Kidney (tissue), 14 donors: ENCODE data around the gene ARHGAP26. TPM values are rescaled to one million over a fixed set of nuclear protein-coding genes. Genes with fewer than 3 reads are reported as not detected.

Experiments used
- DNase-seq, 5 donors: peaks; one replicate each; pipeline ENCODE4 v3.0.0-alpha.2; 2013 to 2020
- FAIRE-seq: peaks from 2 replicates; lab custom pipeline; 2012; peaks lifted over from hg19 to GRCh38; lab: Jason Lieb, UNC
- H3K27ac ChIP-seq, 2 donors: one replicate each; pipeline ENCODE4 v1.7.0; 2013; ENCODE audit warnings: low read depth in 2 of 2, low read length in 2 of 2, inconsistent platforms in 1 of 2
- H3K27me3 ChIP-seq: one replicate; pipeline ENCODE4 v1.7.1; 2013; ENCODE audit warnings: low read length, inconsistent platforms; ENCODE audit not compliant: control insufficient read depth, insufficient read depth
- H3K36me3 ChIP-seq, 3 donors: one replicate each; pipeline versions ENCODE4 v1.7.0 to v1.7.1; 2013; ENCODE audit warnings: low read length in 3 of 3, control low read depth in 1 of 3, inconsistent platforms in 1 of 3; ENCODE audit not compliant: insufficient read depth in 3 of 3, control insufficient read depth in 2 of 3
- H3K4me1 ChIP-seq, 3 donors: one replicate each; pipeline versions ENCODE4 v1.7.0 to v1.7.1; 2013; ENCODE audit warnings: low read length in 3 of 3, inconsistent platforms in 1 of 3, low read depth in 1 of 3; ENCODE audit not compliant: control insufficient read depth in 2 of 3, insufficient read depth in 2 of 3
- H3K4me3 ChIP-seq, 3 donors: one replicate each; pipeline versions ENCODE4 v1.7.0 to v1.8.1; 2013; ENCODE audit warnings: low read length in 3 of 3, control low read depth in 1 of 3, inconsistent platforms in 1 of 3
- H3K9ac ChIP-seq, 3 donors: one replicate each; pipeline versions ENCODE4 v1.7.0 to v1.7.1; 2013; ENCODE audit warnings: low read length in 3 of 3, control low read depth in 1 of 3, inconsistent platforms in 1 of 3
- H3K9me3 ChIP-seq, 3 donors: one replicate each; pipeline versions ENCODE4 v1.7.0 to v1.7.1; 2013; ENCODE audit warnings: low read length in 3 of 3, control low read depth in 1 of 3, inconsistent platforms in 1 of 3; ENCODE audit not compliant: control insufficient read depth in 2 of 3, insufficient read depth in 1 of 3
- intact Hi-C: fragments of 100-400 bp; cut with DNase I; formaldehyde crosslinking; loops from one replicate; pipeline ENCODE4 v1.11.1; 2022
- polyA plus RNA-seq: library from polyadenylated mRNA; stranded (reverse); fragments of 350-450 nt; fragmentation: Illumina TruSeq; extraction: RNeasy Lipid Tissue Mini Kit (QIAGEN cat#74804); gene quantifications from one replicate; pipeline ENCODE4 v1.2.3, GENCODE V29; 2014; ENCODE audit warnings: low read depth, low replicate concordance; ENCODE audit not compliant: insufficient read depth
- total RNA-seq: library from RNA; stranded (reverse); fragmentation: NEBNext Ultra II Directional; extraction: Animal tissue kit (Norgen Biotek cat#: 25700); gene quantifications from one replicate; pipeline ENCODE4 v1.2.1, GENCODE V29; 2021
- TF ChIP-seq, protein P1 (sequence below): IDR thresholded peaks from 3 replicates; pipeline ENCODE4 v1.5.1; 2012; ENCODE audit warnings: mild to moderate bottlenecking, moderate library complexity, borderline replicate concordance; ENCODE audit not compliant: insufficient read depth; ENCODE audit errors: extremely low read depth
- donor health status: control.
- donor health status: control.
- donor health status: control.
- donor health status: control.
- donor health status: control.
- donor health status: DM: yes; HTN: yes; CAD: no.
- donor health status: Normal renal cell carcinoma (clear cell type).

The ARHGAP26 gene
- total and polyA plus RNA-seq, 2 donors from 2014 or later = 2.5 to 85.7 TPM

DNA sequence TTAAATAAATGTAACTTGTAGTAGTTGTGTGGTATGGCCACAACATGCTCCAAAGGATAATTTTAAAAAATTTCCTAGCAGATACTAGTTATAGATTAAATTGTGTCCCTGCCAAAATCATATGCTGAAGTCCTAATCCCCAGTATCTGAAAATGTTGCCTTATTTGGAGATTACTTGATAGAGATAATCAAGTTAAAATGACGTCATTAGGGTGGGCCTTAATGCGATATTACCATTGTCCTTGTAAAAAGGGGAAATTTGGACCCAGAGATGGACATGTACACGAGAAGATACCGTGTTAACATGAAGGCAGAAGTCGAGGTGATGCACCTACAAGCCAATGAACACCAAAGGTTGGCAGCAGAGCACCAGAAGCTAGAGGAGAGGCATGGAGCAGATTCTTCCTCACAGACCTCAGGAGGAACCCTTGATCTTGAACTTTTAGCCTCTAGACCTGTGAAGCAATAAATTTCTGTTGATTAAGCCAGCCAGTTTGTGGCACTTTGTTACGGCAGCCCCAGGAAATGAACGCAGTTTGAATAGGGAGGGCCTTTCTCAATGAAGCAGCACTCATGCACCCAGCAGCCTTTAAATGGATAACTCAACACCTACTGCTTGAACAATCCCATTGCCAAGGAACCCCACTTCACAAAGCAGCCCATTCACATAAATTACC lies 148.9 kb downstream of the ARHGAP26 start:
- Histone ChIP-seq H3K9ac (no peak overlapping the region), H3K9me3 (no peaks in the 10 kb centered on the region), H3K4me3 (no peak overlapping the region), H3K4me1 (peaks cover 0 to 17% (median 9%) of the 10 kb centered on the region in 3 donors), H3K36me3 (no peaks in the 10 kb centered on the region), H3K27me3 (no peaks in the 10 kb centered on the region), H3K27ac (no peak overlapping the region)
- FAIRE-seq = no peak
- DNase-seq = no peak
- intact Hi-C loops = no loop called here
- TF ChIP-seq, protein P1, sequence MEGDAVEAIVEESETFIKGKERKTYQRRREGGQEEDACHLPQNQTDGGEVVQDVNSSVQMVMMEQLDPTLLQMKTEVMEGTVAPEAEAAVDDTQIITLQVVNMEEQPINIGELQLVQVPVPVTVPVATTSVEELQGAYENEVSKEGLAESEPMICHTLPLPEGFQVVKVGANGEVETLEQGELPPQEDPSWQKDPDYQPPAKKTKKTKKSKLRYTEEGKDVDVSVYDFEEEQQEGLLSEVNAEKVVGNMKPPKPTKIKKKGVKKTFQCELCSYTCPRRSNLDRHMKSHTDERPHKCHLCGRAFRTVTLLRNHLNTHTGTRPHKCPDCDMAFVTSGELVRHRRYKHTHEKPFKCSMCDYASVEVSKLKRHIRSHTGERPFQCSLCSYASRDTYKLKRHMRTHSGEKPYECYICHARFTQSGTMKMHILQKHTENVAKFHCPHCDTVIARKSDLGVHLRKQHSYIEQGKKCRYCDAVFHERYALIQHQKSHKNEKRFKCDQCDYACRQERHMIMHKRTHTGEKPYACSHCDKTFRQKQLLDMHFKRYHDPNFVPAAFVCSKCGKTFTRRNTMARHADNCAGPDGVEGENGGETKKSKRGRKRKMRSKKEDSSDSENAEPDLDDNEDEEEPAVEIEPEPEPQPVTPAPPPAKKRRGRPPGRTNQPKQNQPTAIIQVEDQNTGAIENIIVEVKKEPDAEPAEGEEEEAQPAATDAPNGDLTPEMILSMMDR = no peak

GRCh38 chr5:142920849-142921612 lies 150.9 kb downstream of the ARHGAP26 start:
- Histone ChIP-seq H3K9ac (no peak overlapping the region), H3K4me1 (peaks cover 0 to 17% (median 10%) of the 10 kb centered on the region in 3 donors), H3K27me3 (no peaks in the 10 kb centered on the region), H3K36me3 (no peaks in the 10 kb centered on the region), H3K9me3 (no peaks in the 10 kb centered on the region), H3K4me3 (no peak overlapping the region), H3K27ac (no peak overlapping the region)
- intact Hi-C loops = no loop called here
- DNase-seq (no peak), FAIRE-seq (no peak)
- TF ChIP-seq, protein P1 = no peak

DNA sequence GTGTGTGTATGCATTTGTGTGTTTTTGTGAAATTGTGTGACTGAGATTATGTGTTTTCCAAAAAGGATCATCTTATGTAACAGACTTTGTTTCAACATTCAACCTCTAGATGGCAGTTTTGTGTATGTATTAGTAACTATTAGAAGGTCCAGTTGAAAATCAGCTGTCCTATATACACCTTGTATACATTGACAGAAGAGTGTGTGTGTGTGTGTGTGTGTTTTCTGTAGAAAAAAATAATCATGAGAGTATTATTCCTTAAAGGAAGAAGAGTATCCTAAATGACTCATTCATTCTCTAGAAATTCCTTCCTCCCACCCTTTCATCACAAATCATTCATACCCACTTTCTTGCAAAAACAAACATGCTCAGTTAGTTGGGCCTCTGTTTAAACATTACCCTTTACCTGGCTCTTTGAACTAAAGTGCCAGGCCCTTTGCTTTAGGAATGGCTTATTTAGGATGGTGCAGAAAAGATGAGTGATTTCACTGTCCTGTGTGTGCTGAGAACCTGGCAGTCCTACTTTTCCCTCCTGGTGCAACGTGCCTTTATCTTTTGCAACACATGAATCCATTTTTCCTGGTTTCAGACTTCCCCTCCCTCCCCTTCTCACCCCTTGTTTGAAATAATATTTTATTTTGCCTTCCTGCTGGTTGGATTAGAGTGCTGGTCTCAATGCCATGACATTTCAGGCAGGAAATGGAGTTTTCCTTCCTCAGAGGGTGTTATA lies 152.2 kb downstream of the ARHGAP26 start:
- intact Hi-C loops = no loop called here
- H3K36me3 ChIP-seq = no peaks in the 10 kb centered on the region
- no peak overlapping the region for H3K4me3 ChIP-seq
- H3K9ac ChIP-seq = peak overlapping the region in 1 of 3 donors; percentile 12
- peak in 2 of 5 donors; percentile 52 to 63 for DNase-seq
- H3K27me3 ChIP-seq = no peaks in the 10 kb centered on the region
- H3K4me1 ChIP-seq = peaks cover 0 to 17% (median 11%) of the 10 kb centered on the region in 3 donors
- H3K27ac ChIP-seq = no peak overlapping the region
- H3K9me3 ChIP-seq = no peaks in the 10 kb centered on the region
- TF ChIP-seq, protein P1 = peak; percentile 27
- FAIRE-seq = peak; percentile 96
